ENCODE results near the gene IER3. TPM values are rescaled to one million over a fixed set of nuclear protein-coding genes. Genes with fewer than 3 reads are reported as not detected.
"Not testable (repeated sequence)": the region's sequence is repeated elsewhere in the genome, so short reads cannot be mapped to it uniquely, and the experiment has no call there.

IER3 gene
- total RNA-seq, 2 donors from 2014 or later, result 128 to 346 TPM

DNA sequence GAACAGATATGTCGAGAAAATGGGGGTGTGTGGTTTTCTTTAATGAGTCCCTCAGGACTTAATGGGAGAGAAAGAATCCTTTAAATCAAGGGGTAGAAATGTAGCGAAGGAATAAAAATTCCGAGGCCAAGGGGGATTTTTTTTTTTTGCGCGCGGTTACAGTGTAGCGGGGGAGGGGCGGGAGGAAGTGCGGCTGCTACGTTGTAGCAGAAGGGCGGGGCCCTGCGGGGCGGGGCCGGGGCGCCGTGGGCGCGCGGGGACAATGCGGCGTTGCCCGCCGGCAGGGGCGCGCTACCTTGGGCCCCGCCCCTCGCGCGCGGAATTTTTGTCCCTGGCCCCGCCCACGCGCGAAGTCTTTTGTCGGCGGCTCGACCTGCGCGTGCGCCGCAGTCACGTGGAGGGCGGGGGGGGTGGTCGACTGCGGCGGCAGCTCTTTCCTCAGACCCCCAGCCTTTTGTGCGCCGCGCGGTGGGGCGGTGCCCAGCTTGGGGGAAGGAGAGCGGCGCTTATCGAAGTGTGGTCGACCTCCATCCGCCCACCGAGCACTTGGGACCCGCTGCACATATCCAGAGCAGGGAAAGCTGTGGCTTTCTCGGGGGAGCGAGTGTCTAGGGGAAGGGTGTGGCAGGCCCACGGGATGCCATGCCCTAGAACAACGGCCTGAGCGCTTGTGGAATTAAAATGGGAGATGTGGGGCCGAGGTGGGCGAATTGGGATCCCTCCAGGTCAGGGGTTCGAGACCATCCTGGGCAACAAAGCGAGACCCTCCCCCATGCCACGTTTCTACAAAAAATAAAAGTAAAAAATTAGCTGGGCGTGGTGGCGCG is 22.9 kb downstream of the IER3 start:
- Mint-ChIP-seq H3K27me3 (no peaks in the 10 kb centered on the region), H3K9me3 (no peaks in the 10 kb centered on the region), H3K36me3 (peaks cover 54% of the 10 kb centered on the region), H3K27ac (peak overlapping the region; percentile 91 to 98), H3K4me3 (peak overlapping the region; percentile 92), H3K4me1 (ENCODE audit: low read depth in 2 of 2) (peaks cover 56 to 64% of the 10 kb centered on the region in 2 donors)
- peak; percentile 96 for DNase-seq (ENCODE audit: low spot score)
- ATAC-seq, result peak; percentile 65 to 78

DNA sequence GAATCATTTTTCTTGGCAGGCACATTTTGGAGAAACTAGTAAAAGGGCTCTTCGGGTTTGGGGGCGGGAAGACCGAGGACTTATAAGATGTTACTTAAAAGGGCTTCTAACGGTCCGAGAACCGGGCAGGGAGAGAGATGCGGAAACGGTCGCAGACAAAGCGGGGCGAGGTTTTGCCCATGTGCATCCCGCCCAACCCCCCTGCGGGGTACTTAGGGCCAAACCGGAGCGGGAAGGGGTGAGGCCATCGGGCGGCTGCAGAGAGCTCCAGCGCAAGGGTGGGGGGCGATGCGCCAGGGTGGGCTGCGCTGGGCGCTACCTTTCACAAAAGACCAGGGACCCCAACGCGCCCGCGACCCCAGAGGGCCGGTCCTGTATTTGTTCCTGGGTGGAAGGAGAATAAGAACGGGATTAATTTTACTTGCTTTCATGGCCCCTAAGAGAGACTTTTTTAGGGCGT is 23.6 kb downstream of the IER3 start:
- Mint-ChIP-seq H3K36me3 (peaks cover 60% of the 10 kb centered on the region), H3K27me3 (no peaks in the 10 kb centered on the region), H3K4me1 (ENCODE audit: low read depth in 2 of 2) (peaks cover 59 to 70% of the 10 kb centered on the region in 2 donors), H3K4me3 (peak overlapping the region; percentile 92), H3K9me3 (no peaks in the 10 kb centered on the region), H3K27ac (peak overlapping the region; percentile 91 to 98)
- no peak for ATAC-seq
- peak; percentile 79 for DNase-seq (ENCODE audit: low spot score)

DNA sequence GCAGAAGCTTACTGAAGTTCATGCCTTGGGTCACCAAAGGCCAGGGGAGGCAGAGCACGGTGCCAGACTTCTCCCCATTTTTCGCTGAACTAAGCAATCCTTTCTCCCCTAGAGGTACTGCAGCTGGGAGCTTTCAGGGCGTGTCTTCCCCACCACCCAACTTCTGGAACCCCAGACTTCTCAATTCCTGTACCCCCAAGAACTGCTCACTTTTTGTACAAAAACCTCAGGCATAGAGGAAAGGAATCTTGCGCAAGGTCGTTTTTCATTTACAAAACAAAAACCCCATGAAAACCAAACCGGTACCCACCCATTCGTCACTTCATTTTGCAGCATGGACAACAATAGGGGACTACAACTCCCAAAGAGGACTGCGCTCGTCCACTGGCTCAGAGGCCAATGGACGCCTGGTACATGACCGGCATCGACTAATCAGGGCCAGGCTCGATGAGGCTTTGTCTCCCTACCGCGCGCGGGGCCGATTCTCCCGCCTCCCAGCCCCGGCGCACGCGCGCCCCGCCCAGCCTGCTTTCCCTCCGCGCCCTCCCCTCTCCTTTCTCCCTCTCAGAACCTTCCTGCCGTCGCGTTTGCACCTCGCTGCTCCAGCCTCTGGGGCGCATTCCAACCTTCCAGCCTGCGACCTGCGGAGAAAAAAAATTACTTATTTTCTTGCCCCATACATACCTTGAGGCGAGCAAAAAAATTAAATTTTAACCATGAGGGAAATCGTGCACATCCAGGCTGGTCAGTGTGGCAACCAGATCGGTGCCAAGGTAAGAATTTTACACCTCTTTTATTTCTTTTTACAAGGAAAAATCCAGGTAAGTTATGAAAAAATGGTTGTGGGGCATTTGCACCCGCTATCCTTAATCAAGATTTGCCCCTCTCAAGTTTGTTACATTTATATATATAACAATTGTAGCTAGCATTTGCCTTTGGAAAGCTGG is 24.3 kb downstream of the IER3 start, which contains the start of gene TUBB:
TUBB (plus strand) TSS at position 562 of the 947 bp plus-strand sequence; CDS start at position 717, 155 bp downstream.
- peak within 1 kb of the TSS; percentile 91 to 98 for H3K27ac Mint-ChIP-seq
- H3K4me1 Mint-ChIP-seq (ENCODE audit: low read depth in 2 of 2), result peaks cover 59 to 70% of the 10 kb centered on the region in 2 donors
- peak within 1 kb of the TSS; percentile 92 for H3K4me3 Mint-ChIP-seq
- H3K9me3 Mint-ChIP-seq, result no peaks in the 10 kb centered on the region
- ATAC-seq, result peak; percentile 78 to 83
- DNase-seq (ENCODE audit: low spot score), result peak; percentile 97
- no peaks in the 10 kb centered on the region for H3K27me3 Mint-ChIP-seq
- peaks cover 57% of the 10 kb centered on the region for H3K36me3 Mint-ChIP-seq

DNA sequence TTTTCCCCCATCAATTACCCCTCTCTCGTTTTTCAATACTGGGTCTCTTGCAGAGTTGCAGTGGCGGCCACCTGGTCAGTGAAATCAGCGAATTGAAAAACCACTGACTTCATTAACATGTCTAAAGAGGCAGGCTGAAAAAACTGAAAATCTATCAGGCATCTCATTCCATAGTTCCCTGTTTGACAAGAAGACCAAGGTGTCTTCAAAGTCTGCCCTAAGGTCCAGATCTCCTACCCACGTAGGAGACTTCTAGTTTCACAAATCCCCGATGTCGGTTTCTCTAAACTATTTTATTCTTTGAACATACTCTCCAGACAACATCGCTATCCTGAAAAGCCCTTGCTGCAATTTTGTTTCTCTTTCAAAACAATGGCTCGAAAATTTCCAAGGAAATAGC is 25.0 kb downstream of the IER3 start:
- Mint-ChIP-seq H3K9me3 (no peaks in the 10 kb centered on the region), H3K4me3 (peak overlapping the region; percentile 92), H3K27ac (peak overlapping the region; percentile 91 to 98), H3K27me3 (no peaks in the 10 kb centered on the region), H3K36me3 (peaks cover 57% of the 10 kb centered on the region), H3K4me1 (ENCODE audit: low read depth in 2 of 2) (peaks cover 58 to 63% of the 10 kb centered on the region in 2 donors)
- DNase-seq (ENCODE audit: low spot score), result no peak
- no peak for ATAC-seq

DNA sequence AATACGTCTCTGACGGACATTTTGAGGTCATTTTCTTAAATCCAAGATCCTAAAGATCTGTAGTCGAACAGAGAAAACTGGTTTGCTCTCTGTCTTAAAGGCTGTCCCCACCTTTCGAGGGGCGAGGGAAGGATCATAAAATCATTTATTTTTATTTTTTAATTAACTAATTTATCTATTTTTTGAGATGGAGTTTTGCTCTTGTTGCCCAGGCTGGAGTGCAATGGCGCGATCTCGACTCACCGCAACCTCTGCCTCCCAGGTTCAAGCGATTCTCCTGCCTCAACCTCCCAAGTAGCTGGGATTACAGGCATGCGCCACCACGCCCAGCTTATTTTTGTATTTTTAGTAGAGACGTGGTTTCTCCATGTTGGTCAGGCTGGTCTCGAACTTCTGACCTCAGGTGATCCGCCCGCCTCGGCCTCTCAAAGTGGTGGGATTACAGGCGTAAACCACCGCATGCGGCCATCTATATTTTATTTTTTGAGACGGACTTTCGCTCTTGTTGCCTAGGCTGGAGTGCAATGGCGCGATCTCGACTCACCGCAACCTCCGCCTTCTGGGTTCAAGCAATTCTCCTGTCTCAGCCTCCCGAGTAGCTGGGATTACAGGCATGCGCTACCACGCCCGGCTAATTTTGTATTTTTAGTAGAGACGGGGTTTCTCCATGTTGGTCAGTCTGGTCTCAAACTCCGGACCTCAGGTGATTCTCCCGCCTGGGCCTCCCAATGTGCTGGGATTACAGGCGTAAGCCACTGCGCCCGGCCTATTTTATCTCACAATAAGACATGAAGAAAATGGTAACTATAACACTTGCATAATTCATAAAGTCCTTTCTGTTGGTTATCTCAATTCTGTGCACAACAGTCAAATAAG is 26.3 kb downstream of the IER3 start:
- Mint-ChIP-seq H3K27ac (peak overlapping the region; percentile 98 to 100), H3K36me3 (peaks cover 51% of the 10 kb centered on the region), H3K4me1 (ENCODE audit: low read depth in 2 of 2) (peaks cover 51 to 56% of the 10 kb centered on the region in 2 donors), H3K4me3 (peak overlapping the region; percentile 92)
- H3K27me3 Mint-ChIP-seq; H3K9me3 Mint-ChIP-seq; DNase-seq (ENCODE audit: low spot score); ATAC-seq: not testable (repeated sequence)

DNA sequence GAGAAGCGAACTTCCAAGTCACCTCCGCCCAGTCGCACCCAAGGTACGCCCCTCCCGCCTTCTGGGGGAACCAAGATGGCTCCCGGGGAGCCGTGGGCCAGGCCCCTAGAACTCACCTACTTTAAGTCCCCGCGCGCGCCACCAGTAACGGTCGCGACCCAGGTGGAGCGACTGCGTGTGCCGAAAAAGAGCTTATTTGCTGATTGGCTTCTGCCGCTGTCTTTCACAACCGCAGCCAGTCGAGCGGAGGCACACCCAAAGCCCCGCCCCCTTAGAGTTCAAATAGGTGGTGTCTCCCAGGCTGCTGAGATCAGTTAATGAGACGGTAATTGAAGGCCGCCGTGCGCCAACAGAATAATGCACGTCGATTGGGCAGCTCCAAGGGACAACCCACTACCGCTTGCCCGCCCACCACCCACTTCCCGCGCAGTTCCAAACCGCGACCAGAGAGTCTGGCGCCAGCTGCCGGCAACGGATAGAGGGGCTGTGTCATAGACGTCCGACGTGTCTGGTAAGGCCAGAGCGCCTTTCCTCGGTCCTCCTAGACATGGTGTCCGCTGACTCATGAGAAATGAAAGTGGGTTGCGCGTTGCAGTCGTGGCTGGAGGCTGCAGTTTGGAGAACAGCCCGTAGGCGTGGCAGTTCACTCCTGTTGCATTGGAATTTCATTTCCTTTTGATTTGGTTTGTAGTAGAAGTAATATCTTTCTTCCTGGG is 27.1 kb downstream of the IER3 start, which contains the start of gene MDC1:
MDC1 (minus strand) TSS at position 153 of the 716 bp plus-strand sequence. CDS start 2,106 bp downstream, outside the sequence.
- DNase-seq (ENCODE audit: low spot score) (peak; percentile 99), ATAC-seq (peak; percentile 88 to 90)
- Mint-ChIP-seq H3K27me3 (no peaks in the 10 kb centered on the region), H3K9me3 (no peaks in the 10 kb centered on the region), H3K36me3 (peaks cover 44% of the 10 kb centered on the region), H3K27ac (peak within 1 kb of the TSS; percentile 98 to 100), H3K4me3 (peak within 1 kb of the TSS; percentile 92), H3K4me1 (ENCODE audit: low read depth in 2 of 2) (peaks cover 52 to 56% of the 10 kb centered on the region in 2 donors)

DNA sequence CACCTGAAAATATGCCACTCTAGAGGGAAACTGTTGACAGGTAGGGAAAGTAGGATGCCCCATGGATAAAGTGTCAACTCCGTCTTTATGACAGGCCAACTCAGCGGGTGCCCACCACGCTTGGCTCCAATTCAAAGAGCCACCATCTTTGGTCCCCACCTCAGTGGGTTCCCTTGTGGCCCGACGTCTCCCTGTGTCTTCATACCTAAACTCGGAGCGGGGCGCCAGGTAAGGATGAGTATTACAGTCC is 27.5 kb downstream of the IER3 start:
- H3K27me3 Mint-ChIP-seq, result no peaks in the 10 kb centered on the region
- H3K27ac Mint-ChIP-seq, result peak overlapping the region; percentile 98 to 100
- H3K9me3 Mint-ChIP-seq, result no peaks in the 10 kb centered on the region
- peak overlapping the region; percentile 92 for H3K4me3 Mint-ChIP-seq
- no peak for DNase-seq (ENCODE audit: low spot score)
- H3K36me3 Mint-ChIP-seq, result peaks cover 42% of the 10 kb centered on the region
- H3K4me1 Mint-ChIP-seq (ENCODE audit: low read depth in 2 of 2), result peaks cover 56 to 57% of the 10 kb centered on the region in 2 donors
- ATAC-seq, result no peak

DNA sequence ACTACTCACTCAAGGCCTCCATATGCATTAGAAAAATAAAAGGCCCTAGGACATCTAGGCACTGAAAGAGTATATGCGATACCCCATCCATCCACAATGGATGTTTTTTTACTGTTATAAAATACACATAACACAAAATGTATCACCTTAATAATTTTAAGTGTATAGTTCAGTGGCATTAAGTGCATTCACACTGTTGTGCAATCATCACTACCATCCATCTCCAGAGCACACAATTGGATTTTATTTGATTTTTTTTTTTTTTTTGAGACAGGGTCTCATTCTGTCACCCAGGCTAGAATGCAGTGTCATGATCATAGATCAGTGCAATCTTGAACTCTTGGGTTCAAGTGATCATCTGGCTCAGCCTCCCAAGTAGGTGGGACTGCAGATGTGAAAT is 30.1 kb downstream of the IER3 start:
- Mint-ChIP-seq H3K27me3 (no peaks in the 10 kb centered on the region), H3K36me3 (peaks cover 30% of the 10 kb centered on the region), H3K4me1 (ENCODE audit: low read depth in 2 of 2) (peaks cover 52 to 53% of the 10 kb centered on the region in 2 donors), H3K9me3 (no peaks in the 10 kb centered on the region), H3K4me3 (no peak overlapping the region), H3K27ac (peak overlapping the region; percentile 98 to 100)
- no peak for ATAC-seq
- DNase-seq (ENCODE audit: low spot score), result no peak

DNA sequence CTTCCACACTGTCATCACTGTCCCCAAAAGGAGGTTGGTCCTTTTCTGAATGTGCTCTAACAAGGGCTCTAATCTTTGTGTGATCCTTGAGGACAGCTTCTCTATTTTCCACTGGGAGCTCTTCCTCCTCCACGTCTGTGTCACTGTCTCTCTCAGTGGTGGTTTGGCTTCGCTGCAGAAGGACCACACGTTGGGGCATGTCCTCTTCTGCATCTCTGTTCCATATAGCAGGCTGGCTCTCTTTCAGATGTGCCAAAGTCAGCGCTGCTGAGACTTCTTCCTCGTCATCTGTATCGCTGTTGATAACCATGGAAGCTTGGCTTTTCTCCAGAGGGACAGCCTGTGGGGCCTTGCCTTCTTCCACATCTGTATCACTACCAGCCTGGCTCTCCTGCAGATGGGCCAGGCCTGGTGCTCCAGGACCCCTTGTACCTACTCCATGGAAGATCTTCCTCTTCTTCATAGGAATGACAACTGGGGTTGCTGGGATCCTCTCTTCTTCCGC is 31.9 kb downstream of the IER3 start:
- H3K27ac Mint-ChIP-seq, result peak overlapping the region; percentile 72 to 84
- no peaks in the 10 kb centered on the region for H3K9me3 Mint-ChIP-seq
- DNase-seq (ENCODE audit: low spot score), result no peak
- no peak for ATAC-seq
- no peaks in the 10 kb centered on the region for H3K27me3 Mint-ChIP-seq
- H3K36me3 Mint-ChIP-seq, result peaks cover 37% of the 10 kb centered on the region
- peaks cover 46 to 47% of the 10 kb centered on the region in 2 donors for H3K4me1 Mint-ChIP-seq (ENCODE audit: low read depth in 2 of 2)
- peak overlapping the region; percentile 64 for H3K4me3 Mint-ChIP-seq

DNA sequence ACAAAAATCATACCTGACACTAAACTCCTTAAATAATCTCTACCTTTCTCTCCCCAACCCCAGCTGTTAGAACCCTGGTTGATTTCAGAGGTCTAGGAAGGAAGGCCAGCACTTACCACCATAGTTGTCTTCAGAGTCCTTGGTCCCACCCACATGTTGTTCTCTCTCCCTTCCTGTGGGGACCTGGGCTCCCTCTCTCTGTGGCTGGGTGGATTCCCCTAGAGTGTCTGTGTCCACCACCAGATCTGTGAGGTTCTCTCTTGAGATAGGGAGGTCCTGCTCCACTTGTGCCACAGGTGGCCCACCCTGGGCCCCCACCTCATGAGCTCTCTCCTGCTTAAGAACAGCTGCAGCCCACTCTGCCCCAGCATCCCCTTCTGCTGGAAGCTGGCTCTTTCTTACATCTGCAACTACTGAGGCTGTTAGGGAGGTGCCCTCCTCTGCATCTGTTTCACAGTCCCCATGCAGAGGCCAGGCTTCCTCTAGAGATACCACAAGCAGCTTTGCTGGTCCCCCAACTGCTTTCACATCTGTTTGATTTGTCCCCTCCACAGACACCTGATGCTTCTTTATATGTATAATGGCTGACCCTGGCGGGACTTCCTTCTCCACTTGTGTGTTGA is 32.5 kb downstream of the IER3 start:
- peak overlapping the region; percentile 72 to 84 for H3K27ac Mint-ChIP-seq
- peak; percentile 78 to 79 for ATAC-seq

DNA sequence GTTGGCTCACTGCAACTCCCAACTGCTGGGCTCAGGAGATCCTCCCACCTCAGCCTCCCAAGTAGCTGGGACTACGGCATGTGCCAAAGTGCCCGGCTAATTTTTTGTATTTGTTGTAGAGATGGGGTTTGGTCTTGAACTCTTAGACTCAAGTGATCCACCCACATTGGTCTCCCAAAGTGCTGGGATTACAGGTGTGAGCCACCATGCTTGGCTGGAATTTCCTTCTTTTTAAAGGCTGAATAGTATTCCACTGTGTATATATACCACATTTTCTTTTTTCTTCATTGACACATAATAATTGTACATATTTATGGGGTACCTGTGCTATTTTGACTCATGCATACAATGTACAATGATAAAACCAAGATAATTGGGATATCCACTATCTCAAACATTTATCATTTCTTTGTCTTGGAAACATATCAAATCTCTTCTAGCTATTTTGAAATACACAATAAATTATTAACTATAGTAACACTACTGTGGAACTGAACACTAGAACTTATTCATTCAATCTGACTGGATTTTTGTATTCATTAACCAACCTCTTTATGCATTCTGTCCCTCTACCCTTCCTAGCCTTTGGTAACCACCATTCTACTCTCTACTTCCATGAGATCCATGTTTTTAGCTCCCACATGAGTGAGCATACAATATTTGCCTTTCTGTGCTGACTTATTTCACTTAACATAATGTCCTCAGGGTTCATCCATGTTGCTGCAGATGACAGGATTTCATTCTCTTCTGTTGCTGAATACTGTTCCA is 35.1 kb downstream of the IER3 start:
- Mint-ChIP-seq H3K9me3 (no peaks in the 10 kb centered on the region), H3K4me3 (no peak overlapping the region), H3K27me3 (no peaks in the 10 kb centered on the region), H3K36me3 (peaks cover 34% of the 10 kb centered on the region), H3K27ac (no peak overlapping the region), H3K4me1 (ENCODE audit: low read depth in 2 of 2) (peaks cover 22 to 28% of the 10 kb centered on the region in 2 donors)
- DNase-seq (ENCODE audit: low spot score) (no peak), ATAC-seq (no peak)

More for the DNA sequence above, 32.5 kb downstream of the IER3 start:
- Mint-ChIP-seq H3K9me3 (no peaks in the 10 kb centered on the region), H3K27me3 (no peaks in the 10 kb centered on the region), H3K36me3 (peaks cover 41% of the 10 kb centered on the region), H3K4me1 (ENCODE audit: low read depth in 2 of 2) (peaks cover 41 to 42% of the 10 kb centered on the region in 2 donors), H3K4me3 (peak overlapping the region; percentile 64)
- DNase-seq (ENCODE audit: low spot score), result no peak
